HepG2 (cell line): Measurements from ENCODE around the gene SLC22A23. TPM values are rescaled to one million over a fixed set of nuclear protein-coding genes. Genes with fewer than 3 reads are reported as not detected.

ENCODE experiments used
- ARNT ChIP-seq: fragments of 450-650 bp; IDR thresholded peaks from 2 replicates; pipeline ENCODE4 v1.6.1; 2017
- CENPX ChIP-seq: sonication (generic); formaldehyde crosslinking; IDR thresholded peaks from 2 replicates; pipeline ENCODE4 v1.9.0; 2021; ENCODE audit warnings: mild to moderate bottlenecking, missing genetic modification reagents, moderate library complexity
- IRF1 ChIP-seq: sonication (generic); formaldehyde crosslinking; IDR thresholded peaks from 2 replicates; pipeline ENCODE4 v1.4.0; 2020; ENCODE audit warnings: low read depth, mild to moderate bottlenecking, missing genetic modification reagents
- IRF2 ChIP-seq: IDR thresholded peaks from 2 replicates; pipeline ENCODE4 v1.6.1; 2018; ENCODE audit warnings: missing genetic modification reagents, missing compliant biosample characterization
- ISL2 ChIP-seq: sonication (generic); formaldehyde crosslinking; IDR thresholded peaks from 2 replicates; pipeline ENCODE4 v1.5.0; 2020; ENCODE audit warnings: missing genetic modification reagents
- PAF1 ChIP-seq: IDR thresholded peaks from 2 replicates; pipeline ENCODE4 v1.6.1; 2016; ENCODE audit warnings: missing genetic modification reagents, missing compliant biosample characterization
- REPIN1 ChIP-seq: sonication (generic); formaldehyde crosslinking; IDR thresholded peaks from 2 replicates; pipeline ENCODE4 v1.8.0; 2022; ENCODE audit warnings: missing genetic modification reagents, low read depth, mild to moderate bottlenecking, borderline replicate concordance
- SALL1 ChIP-seq: sonication (generic); formaldehyde crosslinking; IDR thresholded peaks from 2 replicates; pipeline ENCODE4 v1.8.0; 2022; ENCODE audit warnings: mild to moderate bottlenecking, missing genetic modification reagents
- SKI ChIP-seq: fragments of 450-650 bp; IDR thresholded peaks from one replicate; pipeline ENCODE4 v1.6.1; 2018; ENCODE audit warnings: mild to moderate bottlenecking; ENCODE audit not compliant: partially characterized antibody
- SMAD3 ChIP-seq: sonication (generic); formaldehyde crosslinking; IDR thresholded peaks from 2 replicates; pipeline ENCODE4 v1.4.0; 2020; ENCODE audit warnings: missing genetic modification reagents
- TCF12 ChIP-seq, 2 experiments: fragments of 450-650 bp in 1 of 2; sonication (generic) in 1 of 2; formaldehyde crosslinking in 1 of 2; IDR thresholded peaks; 2 replicates each; pipeline versions ENCODE4 v1.6.1 to v1.8.0; 2017 to 2022; ENCODE audit warnings: antibody characterized with exemption in 1 of 2, mild to moderate bottlenecking in 1 of 2, missing genetic modification reagents in 1 of 2, moderate library complexity in 1 of 2
- ZBED4 ChIP-seq: sonication (generic); formaldehyde crosslinking; IDR thresholded peaks from 2 replicates; pipeline ENCODE4 v1.4.0; 2020; ENCODE audit warnings: missing genetic modification reagents, borderline replicate concordance
- ZC3H13 ChIP-seq: sonication (generic); formaldehyde crosslinking; IDR thresholded peaks from 2 replicates; pipeline ENCODE4 v1.8.1; 2023; ENCODE audit warnings: mild to moderate bottlenecking, missing genetic modification reagents, moderate library complexity
- ZNF225 ChIP-seq: sonication (generic); formaldehyde crosslinking; IDR thresholded peaks from 2 replicates; pipeline ENCODE4 v1.4.0; 2020; ENCODE audit warnings: mild to moderate bottlenecking, missing genetic modification reagents
- ZNF234 ChIP-seq: sonication (generic); formaldehyde crosslinking; conservative IDR thresholded peaks from 2 replicates; pipeline ENCODE4 v1.5.1; 2020; ENCODE audit warnings: mild to moderate bottlenecking, missing genetic modification reagents
- ZNF672 ChIP-seq: sonication (generic); formaldehyde crosslinking; IDR thresholded peaks from 2 replicates; pipeline ENCODE4 v1.8.1; 2022; ENCODE audit warnings: missing genetic modification reagents
- ZNF773 ChIP-seq: sonication (generic); formaldehyde crosslinking; IDR thresholded peaks from 2 replicates; pipeline ENCODE4 v1.4.0; 2020; ENCODE audit warnings: missing genetic modification reagents, borderline replicate concordance
- ZSCAN29 ChIP-seq: sonication (generic); formaldehyde crosslinking; conservative IDR thresholded peaks from 2 replicates; pipeline ENCODE4 v1.4.0; 2020; ENCODE audit warnings: mild to moderate bottlenecking, missing genetic modification reagents
- polyA plus RNA-seq, 8 experiments: library from polyadenylated mRNA; depleted of rRNA in 3 of 8; stranded (reverse) in 7 of 8; unstranded in 1 of 8; fragments of >200 nt; fragmentation: Illumina TruSeq in 4 of 8; extraction: Trizol in 4 of 8; gene quantifications; 2 replicates each; pipeline versions ENCODE4 v1.2.1 to v1.2.3, GENCODE V29; 2011 to 2016; ENCODE audit warnings: low read depth in 4 of 8, missing spikeins in 1 of 8, mixed read lengths in 1 of 8; ENCODE audit not compliant: insufficient read depth in 1 of 8
- total RNA-seq, 5 experiments: library from RNA; depleted of rRNA; stranded (reverse); fragments of >200 nt; fragmentation: Illumina TruSeq; extraction: Trizol; gene quantifications; 2 replicates each; pipeline ENCODE4 v1.2.3, GENCODE V29; 2016; ENCODE audit warnings: low read depth in 1 of 5
- TF ChIP-seq, protein P1 (sequence below): sonication (generic); formaldehyde crosslinking; IDR thresholded peaks from 2 replicates; pipeline ENCODE4 v1.4.0; 2020; ENCODE audit warnings: missing genetic modification reagents
- TF ChIP-seq, protein P2 (sequence below): IDR thresholded peaks from 2 replicates; pipeline ENCODE4 v1.6.1; 2016; ENCODE audit warnings: low read depth, borderline replicate concordance

The SLC22A23 gene
- total and polyA plus RNA-seq, 2 of the 13 experiments (the other 11 are each of a cell fraction or from before 2014, with no cell fraction given), result 11.8 to 17.5 TPM

DNA sequence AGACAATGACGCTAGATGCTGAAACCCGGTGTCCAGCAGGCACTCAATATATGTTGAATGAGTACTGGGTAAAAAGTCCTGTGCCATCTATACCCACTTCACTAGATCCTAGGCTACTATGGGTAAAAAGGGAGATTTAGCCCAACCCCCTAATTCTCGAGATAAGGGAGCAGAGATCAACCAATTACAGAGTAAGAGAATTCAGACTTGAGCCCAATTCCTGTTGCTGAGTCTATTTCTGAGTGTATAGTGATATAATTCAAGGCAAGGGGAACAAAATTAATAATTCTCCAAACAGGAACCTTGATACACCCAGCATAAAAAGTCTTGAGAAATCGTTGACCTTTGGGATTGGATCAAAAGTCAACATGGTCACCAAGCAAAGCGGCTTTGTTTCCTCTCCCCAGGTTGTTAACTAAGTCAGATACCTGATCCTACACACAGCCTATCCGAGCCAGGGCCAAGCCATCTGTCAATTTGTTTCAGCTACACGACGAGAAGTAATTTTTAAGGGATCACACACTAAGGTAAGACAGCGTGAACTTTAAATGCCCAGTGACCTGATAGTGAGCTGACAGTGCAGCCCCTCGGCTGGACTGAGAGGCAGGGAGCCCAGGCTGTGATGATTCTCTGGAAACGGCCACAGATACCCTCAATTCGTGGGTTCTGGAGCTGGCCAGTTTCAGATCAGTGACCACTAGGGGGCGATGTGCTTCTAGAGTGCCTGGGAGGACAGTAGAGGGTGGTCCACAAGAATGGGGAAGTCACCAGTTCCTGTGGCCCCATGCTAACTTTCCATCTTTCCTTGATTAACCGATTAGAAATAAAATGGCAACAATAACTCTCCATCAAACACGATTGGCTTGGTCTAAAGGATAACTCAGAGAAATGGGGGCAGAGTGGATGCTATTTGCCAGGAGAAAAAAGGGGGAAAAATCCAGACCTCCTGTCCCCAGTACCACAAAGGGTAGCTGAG lies 46.2 kb downstream of the SLC22A23 start (continued):
- TF ChIP-seq ZNF234 (CRISPR knock-in tag), result no peak
- no peak for TF ChIP-seq ZNF225 (CRISPR knock-in tag)
- no peak for TF ChIP-seq ZNF672 (CRISPR knock-in tag)
- TF ChIP-seq CENPX (CRISPR knock-in tag), result no peak
- no peak for TF ChIP-seq TCF12 (IDR thresholded peaks at IDR 0.05)
- no peak for TF ChIP-seq TCF12 (CRISPR knock-in tag; IDR thresholded peaks at IDR 0.05)
- no peak for TF ChIP-seq ISL2 (CRISPR knock-in tag)
- no peak for TF ChIP-seq ZC3H13 (CRISPR knock-in tag)
- TF ChIP-seq, protein P1, sequence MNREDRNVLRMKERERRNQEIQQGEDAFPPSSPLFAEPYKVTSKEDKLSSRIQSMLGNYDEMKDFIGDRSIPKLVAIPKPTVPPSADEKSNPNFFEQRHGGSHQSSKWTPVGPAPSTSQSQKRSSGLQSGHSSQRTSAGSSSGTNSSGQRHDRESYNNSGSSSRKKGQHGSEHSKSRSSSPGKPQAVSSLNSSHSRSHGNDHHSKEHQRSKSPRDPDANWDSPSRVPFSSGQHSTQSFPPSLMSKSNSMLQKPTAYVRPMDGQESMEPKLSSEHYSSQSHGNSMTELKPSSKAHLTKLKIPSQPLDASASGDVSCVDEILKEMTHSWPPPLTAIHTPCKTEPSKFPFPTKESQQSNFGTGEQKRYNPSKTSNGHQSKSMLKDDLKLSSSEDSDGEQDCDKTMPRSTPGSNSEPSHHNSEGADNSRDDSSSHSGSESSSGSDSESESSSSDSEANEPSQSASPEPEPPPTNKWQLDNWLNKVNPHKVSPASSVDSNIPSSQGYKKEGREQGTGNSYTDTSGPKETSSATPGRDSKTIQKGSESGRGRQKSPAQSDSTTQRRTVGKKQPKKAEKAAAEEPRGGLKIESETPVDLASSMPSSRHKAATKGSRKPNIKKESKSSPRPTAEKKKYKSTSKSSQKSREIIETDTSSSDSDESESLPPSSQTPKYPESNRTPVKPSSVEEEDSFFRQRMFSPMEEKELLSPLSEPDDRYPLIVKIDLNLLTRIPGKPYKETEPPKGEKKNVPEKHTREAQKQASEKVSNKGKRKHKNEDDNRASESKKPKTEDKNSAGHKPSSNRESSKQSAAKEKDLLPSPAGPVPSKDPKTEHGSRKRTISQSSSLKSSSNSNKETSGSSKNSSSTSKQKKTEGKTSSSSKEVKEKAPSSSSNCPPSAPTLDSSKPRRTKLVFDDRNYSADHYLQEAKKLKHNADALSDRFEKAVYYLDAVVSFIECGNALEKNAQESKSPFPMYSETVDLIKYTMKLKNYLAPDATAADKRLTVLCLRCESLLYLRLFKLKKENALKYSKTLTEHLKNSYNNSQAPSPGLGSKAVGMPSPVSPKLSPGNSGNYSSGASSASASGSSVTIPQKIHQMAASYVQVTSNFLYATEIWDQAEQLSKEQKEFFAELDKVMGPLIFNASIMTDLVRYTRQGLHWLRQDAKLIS, result peak; percentile 10; the same call in 1 of the 2 replicates
- TF ChIP-seq IRF1 (CRISPR knock-in tag), result no peak
- no peak for TF ChIP-seq ZNF773 (CRISPR knock-in tag)
- no peak for TF ChIP-seq ZBED4 (CRISPR knock-in tag)
- peak; percentile 47; the same call in 1 of the 2 replicates for TF ChIP-seq IRF2 (CRISPR knock-in tag)
- TF ChIP-seq, protein P2, sequence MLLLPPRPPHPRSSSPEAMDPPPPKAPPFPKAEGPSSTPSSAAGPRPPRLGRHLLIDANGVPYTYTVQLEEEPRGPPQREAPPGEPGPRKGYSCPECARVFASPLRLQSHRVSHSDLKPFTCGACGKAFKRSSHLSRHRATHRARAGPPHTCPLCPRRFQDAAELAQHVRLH (CRISPR knock-in tag), result peak; percentile 52; the same call in 1 of the 2 replicates
- peak; percentile 76; the same call in 1 of the 2 replicates for TF ChIP-seq REPIN1 (CRISPR knock-in tag)
- peak; percentile 86; the same call in 1 of the 2 replicates for TF ChIP-seq ZSCAN29
- TF ChIP-seq PAF1 (CRISPR knock-in tag), result no peak; the same call in 1 of the 2 replicates
- TF ChIP-seq SALL1 (CRISPR knock-in tag), result peak; percentile 94
- TF ChIP-seq SMAD3 (CRISPR knock-in tag), result peak; percentile 53; the same call in 1 of the 2 replicates
- TF ChIP-seq ARNT, result no peak
- peak; percentile 5 for TF ChIP-seq SKI
